Measurements from ENCODE around the gene MAOB.
"Not testable (repeated sequence)": the region's sequence is repeated elsewhere in the genome, so short reads cannot be mapped to it uniquely, and the experiment has no call there.

MAOB gene

DNA sequence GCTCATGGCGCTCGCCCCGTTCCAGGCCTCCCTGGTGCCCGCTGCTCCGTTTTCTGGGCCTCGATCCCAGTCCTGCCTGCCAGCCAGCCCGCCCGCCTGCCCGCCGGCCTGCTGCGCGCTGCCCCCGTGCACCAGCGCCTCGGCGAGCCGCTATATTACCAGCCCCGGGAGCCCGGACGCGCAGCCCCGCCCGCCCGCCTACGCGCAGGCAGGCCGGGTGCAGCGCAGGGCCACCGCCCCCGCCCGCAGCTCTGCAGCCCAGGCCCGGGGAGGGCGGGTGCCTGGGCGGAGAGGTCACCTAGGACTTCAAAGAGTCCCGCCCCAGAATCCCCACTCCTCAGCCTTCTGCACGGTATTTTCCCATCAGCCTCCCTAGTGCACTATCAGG is at the start of gene MAOB:
Gene MAOB (minus strand): TSS at position 157 of the 388 bp plus-strand sequence. CDS start 151 bp downstream, at position 6.
- in situ Hi-C loops (cut with MboI; ENCODE audit: low sequenced_read_pairs), result no loop called here

DNA sequence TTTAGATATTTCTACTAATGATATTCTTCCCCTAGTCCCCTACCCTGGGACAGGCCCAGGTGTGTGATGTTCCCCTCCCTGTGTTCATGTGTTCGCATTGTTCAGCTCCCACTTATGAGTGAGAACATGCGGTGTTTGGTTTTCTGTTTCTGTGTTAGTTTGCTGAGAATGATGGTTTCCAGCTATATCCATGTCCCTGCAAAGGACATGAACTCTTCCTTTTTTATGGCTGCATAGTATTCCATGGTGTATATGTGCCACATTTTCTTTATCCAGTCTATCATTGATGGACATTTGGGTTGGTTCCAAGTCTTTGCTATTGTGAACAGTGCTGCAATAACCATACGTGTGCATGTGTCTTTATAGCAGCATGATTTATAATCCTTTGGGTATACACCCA is 39.8 kb upstream of the MAOB start:
- in situ Hi-C loops (cut with MboI; ENCODE audit: low sequenced_read_pairs), result not testable (repeated sequence)

DNA sequence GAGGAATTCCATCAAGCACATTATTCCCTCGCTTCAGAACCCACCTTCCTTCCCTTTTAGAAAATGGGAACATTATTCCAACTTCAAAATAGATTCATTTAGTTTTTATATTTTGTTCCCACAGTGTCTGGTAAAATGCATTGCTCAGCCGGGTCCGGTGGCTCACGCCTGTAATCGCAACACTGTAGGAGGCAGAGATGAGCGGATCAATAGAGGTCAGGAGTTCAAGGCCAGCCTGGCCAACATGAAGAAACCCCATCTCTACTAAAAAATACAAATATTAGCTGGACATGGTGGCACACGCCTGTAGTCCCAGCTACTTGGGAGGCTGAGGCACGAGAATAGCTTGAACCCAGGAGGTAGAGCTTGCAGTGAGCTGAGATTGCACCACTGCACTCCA is 28.5 kb upstream of the MAOB start:
- in situ Hi-C loops (cut with MboI; ENCODE audit: low sequenced_read_pairs), result not testable (repeated sequence)

DNA sequence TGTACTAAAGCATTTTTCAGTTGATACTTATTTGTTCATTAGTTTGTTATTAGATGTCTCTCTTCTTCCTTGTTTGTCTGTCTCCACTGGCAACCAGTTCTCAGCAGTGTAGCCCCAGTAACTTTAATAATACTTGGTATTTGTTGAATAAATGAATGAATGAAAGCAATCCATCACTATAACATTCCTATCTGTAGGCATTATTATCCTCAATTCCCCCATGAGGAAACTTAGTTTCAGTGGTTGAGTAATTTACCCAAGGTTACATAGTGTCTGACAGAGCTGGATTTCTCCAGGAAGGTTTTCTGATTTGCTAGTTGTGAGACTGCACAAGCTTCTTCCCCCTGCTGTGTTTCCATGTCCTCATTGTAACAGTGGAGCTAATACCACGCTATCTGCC is 27.8 kb upstream of the MAOB start:
- in situ Hi-C loops (cut with MboI; ENCODE audit: low sequenced_read_pairs), result no loop called here

DNA sequence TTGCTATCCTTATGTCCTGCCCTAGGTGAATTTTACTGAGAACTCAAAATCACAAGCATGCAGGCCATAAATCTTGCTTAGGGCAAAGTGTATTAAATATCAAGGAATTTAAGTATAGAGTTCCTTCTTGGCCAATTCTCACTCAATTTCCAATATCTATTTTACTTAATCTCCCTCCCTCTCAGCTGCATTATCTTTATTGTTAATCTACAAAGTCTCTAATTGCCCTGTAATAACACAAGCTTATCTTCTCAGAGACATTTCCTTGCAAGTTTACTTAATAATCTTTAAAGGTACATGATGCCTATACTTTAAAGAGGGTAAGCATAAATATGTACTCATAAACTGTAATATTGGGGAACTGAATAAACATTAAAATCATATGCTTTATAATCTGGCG is 26.9 kb upstream of the MAOB start:
- in situ Hi-C loops (cut with MboI; ENCODE audit: low sequenced_read_pairs), result no loop called here

DNA sequence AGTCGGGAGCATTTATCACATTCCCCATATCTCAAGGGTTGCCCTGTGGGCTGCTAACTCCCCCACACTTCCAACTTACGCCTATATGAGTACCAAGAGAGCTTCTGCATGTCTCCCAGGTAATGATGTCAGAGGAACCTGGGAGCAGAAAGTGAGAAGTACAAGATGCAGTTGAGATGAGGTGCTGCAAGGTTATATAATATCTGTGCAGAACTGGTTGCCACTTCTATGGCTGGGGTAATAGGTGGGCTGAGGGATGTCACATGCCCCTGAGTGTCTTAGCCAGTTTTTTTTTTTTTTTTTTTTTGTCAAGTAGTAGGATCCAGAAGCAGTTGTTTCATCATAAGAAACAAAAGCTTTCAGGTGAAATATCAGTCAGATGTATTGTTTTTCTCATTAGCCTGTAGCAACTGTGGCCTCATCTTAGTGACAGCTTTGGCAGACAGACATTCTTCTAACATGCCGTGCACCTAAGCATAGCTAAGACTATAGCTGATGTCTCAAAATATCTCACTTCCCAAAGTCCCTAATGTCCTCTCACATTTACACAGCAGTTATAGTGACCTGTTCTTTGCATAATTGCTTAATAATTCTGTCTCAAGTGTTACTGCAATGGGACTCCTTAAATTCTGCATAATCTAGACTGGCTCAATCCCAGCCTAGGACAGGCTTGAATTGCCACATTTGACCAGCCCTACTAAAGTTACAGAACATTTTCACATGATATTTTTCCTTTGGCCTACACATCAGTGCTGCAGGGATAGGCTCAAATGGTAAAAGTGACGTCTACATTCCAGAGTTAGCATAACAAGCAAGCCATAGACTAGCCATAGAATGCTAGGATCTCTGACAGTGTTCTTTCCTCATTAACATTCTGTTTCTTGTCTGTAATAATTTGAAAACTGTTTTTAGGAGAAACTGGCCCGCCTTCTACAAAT is 17.9 kb upstream of the MAOB start:
- in situ Hi-C loops (cut with MboI; ENCODE audit: low sequenced_read_pairs), result no loop called here

DNA sequence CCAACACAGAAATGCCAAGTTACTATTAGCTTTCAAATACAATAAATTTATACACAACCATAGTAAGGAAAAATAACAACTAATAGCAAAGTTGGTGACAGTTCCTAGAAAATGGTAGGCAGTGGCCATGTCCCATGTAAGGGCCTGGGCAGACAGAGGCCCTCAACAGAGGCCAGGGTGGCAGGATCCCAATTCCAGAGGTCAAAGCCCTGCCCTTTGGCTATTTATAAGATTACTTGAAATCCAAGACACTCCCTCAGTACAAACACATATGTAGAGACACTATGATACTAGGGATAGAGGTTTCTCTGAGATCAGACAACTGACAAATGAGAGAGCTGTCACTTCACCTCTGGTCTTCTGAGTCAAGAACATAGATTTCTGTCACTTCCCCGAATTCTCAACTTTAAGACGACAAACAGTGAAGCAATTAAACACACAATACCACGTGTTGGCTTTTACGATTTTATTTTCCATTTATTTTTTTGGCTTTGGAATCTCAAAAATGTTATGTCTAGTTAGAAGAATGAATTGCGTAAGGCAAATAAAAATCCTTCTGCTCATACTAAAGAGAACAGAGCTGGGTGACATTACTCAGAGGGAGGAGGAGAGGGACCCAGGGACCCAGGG is 16.3 kb upstream of the MAOB start:
- in situ Hi-C loops (cut with MboI; ENCODE audit: low sequenced_read_pairs), result no loop called here

DNA sequence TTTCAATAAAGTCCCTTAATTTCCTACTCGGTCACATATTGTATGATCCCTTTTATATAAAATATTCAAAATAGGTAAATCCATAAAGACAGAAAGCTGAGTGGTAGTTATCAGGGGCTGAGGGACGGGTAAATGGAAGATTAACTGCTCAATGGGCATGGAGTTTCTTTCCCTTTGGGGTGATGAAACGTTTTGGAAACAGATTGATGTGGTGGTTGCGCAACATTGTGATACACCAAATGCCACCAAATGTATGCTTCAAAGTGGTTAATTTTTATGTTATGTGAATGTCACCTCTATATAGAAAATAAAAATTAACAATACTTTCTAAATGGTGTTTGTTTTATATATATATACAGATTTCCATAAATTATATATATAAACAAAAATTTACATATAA is 15.0 kb upstream of the MAOB start:
- in situ Hi-C loops (cut with MboI; ENCODE audit: low sequenced_read_pairs), result no loop called here

DNA sequence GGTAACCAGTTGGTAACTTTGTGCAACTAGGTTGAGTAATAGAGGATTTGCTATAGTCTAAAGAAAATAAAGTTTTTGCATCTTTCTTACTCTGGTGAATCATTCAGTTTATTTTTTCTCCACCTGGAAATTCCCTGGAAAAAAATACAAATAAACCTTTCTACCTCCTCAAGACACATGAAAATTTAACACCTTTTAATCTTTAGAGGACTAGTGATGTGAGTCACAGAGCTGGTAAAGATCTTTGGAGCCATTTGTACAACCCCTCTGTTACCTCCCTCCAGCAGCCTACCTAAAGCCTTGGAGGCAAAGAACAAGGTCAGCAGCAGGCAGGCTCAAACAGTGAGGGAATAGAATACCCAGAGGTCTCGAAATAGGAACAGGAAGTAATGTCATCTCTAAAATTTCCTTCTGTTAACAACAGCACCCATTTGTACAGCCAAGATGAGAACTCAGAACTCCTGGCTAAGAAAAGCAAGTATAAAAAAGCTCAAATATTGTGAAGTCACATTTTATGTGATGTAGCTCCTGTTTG is 10.2 kb upstream of the MAOB start:
- in situ Hi-C loops (cut with MboI; ENCODE audit: low sequenced_read_pairs), result no loop called here

DNA sequence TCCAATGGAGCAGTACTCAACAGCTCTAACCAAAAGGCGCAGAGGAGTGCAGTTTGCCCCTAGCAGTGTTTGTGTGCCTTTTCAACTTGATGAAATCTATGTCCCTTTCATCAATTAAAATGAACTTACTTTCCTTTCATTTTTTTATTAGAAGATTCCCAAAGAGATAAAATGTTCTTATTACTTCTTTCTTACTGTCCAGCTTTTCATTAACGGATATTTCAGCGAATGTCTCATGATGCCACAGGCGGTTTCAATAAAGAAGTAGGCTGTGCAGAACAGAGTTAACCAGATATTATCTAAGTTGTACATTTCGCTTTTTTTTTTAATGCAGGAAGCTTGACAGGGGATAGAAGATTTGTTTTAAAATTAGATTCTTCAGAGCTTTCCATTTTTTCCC is 3.4 kb upstream of the MAOB start:
- in situ Hi-C loops (cut with MboI; ENCODE audit: low sequenced_read_pairs), result no loop called here

DNA sequence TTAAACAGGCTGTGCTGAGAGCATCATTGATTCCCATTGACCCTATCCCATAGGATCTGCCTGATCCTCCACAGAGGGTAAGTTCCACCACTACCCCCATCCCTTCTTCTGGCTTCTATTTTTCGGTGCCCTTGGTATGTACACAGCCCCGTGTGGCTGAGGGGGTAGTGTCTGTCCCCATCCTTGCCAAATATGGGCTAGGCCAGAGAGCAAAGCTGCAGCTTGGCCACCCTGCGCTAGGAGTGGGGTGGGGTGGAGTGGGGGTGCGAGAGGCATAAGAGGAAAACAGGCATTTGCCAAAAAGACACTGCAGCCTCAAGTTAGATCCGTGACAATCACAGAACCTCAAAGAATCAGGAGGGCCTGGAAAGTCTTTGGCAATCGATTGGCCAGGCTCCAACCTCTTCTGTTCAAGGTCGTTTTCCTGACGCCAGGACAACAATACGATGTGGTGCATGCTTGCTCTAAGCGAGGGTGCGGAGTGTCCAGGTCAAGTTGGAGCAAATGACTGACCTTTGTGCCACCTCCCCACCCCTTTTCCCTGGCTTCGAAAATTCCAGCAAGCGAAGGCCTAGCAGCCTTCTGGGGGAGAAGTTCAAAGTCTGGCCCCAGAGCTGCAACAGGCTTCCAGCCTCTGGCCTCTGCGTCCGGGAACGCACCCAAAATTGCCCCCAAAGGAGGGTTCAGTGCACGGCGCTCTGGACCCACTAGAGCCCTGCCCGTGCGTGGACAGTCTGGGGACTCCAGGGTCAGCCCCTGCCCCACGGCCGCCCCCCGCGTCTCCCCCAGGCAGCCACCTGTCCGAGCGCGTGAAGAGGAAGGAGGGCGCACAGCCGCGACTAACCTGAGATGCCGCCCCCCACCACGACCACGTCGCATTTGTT is 598 bp downstream of the MAOB start:
- in situ Hi-C loops (cut with MboI; ENCODE audit: low sequenced_read_pairs), result no loop called here

DNA sequence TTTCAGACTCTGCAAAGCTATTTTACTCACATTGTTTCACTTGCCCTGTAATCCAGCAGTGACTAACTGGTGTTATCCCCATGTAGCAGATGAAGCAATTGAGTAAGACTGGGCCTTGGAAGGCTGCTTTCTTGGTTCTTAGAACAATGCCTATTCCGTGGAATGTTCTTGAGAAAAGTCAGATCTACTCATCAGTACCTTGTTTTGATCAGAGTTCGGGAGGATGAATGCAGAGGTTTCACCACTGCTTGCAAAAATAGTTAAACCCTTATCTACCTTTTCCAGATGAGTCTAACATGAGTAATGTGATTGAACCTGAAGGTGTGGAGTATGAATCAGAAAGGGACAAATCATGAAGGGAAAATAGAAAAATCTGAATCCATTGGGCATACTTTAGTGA is 1.8 kb downstream of the MAOB start:
- in situ Hi-C loops (cut with MboI; ENCODE audit: low sequenced_read_pairs), result no loop called here

DNA sequence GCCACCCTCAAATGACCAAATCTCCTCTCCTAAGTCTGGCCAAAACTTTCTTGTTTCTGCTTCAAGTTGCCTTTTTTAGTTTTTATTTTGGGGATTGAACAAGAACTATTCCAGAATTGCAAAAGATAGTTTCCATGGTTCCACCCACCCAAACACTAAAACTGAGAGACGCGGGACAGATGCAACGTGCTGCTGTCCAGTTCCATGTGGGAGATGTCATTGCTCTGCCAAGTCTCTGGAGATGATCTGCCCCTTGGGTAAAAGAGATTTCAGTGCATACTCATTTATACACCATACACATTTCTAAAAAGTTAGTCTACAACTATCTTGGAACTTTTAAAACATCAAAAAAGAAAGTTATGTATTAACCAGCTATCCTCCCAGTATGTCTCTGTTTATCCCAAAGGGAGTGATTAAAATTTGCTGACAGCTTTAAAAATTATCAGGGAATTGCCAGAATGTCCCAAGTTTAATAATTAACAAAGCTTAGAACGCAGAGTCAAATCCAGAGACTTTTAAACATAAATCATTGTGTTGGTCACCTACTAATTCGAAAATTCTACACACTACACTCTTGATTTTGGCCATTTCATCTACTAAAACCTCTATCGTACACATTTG is 3.2 kb downstream of the MAOB start:
- in situ Hi-C loops (cut with MboI; ENCODE audit: low sequenced_read_pairs), result no loop called here

DNA sequence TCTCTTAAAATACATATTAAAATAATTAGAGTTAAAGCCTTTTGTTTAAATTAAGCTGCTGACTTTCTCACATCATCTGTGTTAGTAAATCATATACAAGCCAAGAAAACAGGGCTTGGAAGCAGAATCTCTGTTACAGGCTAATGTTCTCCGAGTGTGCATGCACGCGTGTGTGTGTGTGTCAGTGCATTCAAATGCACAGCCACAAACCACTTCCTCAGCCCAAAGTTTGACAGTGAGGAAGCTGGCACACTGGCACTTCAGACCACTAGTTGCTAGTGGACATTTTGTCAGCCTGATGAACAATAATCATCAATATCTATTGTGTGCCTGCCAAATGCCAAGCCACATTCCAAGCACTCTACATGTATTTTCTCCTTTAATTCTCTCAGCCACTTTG is 5.6 kb downstream of the MAOB start:
- in situ Hi-C loops (cut with MboI; ENCODE audit: low sequenced_read_pairs), result no loop called here

DNA sequence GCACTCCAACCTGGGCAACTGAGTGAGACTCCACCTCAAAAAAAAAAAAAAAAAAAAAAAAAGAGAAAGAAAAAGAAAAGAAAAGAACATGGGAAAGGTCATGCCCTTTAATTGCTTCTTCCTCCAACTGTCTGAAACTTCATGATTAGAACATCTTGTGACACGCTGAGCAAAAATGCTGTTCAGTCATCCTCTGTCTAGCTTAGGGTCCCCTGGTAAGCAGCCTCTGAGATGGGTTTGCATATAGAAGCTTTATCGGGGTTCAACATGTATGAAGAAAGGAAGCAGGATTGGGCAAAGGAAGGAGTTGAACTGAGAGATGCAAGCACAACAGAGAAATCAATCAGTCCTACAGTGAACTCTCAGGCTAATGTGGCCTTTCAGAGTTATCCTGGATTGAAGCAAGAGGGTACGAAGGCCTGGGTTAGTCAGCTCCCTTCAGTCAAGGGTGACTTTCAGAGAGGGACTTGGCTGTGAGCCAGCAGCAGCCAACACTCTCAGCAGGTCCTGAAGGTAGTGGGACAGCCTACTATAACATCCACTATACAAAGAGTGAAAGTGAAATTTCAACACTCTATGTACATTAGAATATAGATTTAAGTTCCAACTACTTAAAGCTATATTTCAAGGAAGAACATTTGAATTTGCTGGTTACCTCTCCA is 11.4 kb downstream of the MAOB start:
- in situ Hi-C loops (cut with MboI; ENCODE audit: low sequenced_read_pairs), result no loop called here

DNA sequence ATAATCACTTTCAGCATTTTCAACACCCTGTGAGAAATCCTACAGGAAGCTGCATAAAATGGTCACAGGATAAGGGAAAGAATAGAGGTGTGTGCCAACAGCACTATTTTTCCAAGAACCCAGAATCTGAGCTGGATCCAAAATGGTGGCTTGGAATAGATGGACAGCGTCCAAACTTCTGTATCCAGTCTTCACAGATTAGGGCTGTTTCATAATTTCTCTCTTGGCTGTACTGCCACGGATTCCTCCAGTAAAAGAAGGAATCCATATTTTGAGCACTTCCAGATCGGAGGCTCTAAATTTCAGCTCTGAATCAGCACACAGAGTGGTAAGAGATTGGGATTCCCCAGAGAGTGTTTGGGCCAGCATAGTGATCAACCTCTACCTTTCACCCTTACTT is 12.2 kb downstream of the MAOB start:
- in situ Hi-C loops (cut with MboI; ENCODE audit: low sequenced_read_pairs), result no loop called here

DNA sequence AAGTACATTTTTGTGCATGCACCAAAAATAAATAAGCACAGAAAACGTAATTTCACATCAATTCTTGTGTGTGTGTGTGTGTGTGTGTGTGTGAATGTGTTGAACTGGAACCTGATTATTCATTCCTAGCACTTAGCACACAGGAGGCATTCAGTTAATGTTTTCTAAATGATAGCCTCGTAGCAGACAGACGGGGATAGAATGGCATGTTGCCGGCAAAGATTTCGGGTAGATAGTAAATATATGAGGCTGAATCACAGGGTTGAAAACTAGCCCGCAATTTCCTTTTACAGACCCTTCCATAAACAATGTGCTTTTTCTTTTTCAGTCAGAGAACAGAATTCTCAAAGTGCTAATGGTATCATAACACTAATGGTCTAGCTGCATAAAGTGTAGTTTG is 13.5 kb downstream of the MAOB start:
- in situ Hi-C loops (cut with MboI; ENCODE audit: low sequenced_read_pairs), result no loop called here

DNA sequence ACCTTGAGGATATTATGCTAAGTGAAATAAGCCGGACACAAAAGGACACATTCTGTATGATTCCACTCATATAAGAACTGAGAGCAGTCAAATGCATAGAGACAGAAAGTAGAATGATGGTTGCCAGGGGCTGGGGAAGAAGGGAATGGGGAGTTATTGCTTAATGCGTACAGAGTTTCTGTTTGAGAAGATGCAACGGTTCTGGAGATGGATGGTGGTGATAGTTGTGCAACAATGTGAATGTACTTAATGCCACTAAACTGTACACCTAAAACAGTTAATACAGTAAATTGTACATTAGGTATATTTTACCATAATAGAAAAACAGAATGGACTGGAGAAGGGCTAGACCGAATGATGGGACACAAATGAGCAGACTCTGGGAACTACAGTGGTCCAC is 15.8 kb downstream of the MAOB start:
- in situ Hi-C loops (cut with MboI; ENCODE audit: low sequenced_read_pairs), result no loop called here

DNA sequence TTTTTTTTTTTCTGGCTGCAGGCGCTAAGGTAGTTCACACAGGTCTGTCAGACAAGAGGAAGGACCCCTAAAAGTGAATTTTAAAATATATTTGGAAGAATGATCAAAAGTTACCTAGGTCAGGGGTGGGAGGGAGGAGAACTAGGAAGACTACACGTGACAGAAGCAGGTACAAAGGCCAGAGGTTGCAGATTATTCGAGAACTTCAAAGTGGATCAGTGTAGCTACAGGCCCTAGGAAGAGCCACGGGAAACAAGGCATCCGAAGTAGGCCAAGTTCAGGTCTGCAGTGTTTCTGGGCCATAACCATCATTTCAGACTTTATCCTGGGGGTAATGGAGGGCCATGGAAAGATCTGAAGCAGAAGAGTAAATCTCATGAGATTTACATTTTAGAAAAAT is 16.5 kb downstream of the MAOB start:
- in situ Hi-C loops (cut with MboI; ENCODE audit: low sequenced_read_pairs), result no loop called here

DNA sequence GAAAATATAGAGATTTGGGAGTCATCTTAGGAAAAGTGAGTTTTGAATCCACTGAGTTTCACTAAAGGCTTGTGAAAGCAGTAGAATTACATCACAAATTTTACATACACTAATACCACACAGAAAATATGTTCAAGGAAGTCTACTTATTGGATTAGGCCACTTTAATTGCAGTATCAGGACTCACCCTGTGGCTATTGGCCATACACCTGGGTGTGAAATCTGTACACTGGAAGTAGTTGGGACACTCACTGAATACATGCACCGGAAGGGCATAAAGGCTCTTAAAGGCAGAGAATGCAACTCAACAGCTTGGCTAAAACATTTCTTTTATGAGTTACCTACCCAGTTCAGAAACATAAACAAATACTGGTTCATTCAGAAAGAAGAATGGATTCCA is 19.8 kb downstream of the MAOB start:
- in situ Hi-C loops (cut with MboI; ENCODE audit: low sequenced_read_pairs), result no loop called here
